Spleen (tissue), 11 donors: ENCODE results near the gene TRIM47. TPM values are rescaled to one million over a fixed set of nuclear protein-coding genes. Genes with fewer than 3 reads are reported as not detected.

Experiments used
- DNase-seq: peaks from one replicate; pipeline ENCODE4 v3.0.0-alpha.2; 2020
- H3K27ac ChIP-seq, 8 donors: fragments of 200-600 bp; sonication (generic) in 7 of 8; 1 replicate in 4 of 8; 2 replicates in 4 of 8; pipeline versions ENCODE4 v1.5.0 to v1.8.0; 2016 to 2021; ENCODE audit warnings: inconsistent platforms in 4 of 8, mild to moderate bottlenecking in 4 of 8, moderate library complexity in 1 of 8
- H3K27me3 ChIP-seq, 7 donors: fragments of 200-600 bp; sonication (generic) in 6 of 7; replicated peaks in 1 of 7; 1 replicate in 4 of 7; 2 replicates in 3 of 7; pipeline versions ENCODE4 v1.5.0 to v1.8.0; 2016 to 2021; ENCODE audit warnings: inconsistent platforms in 3 of 7, mild to moderate bottlenecking in 1 of 7
- H3K36me3 ChIP-seq, 6 donors: fragments of 200-600 bp; sonication (generic) in 5 of 6; 1 replicate in 4 of 6; 2 replicates in 2 of 6; pipeline versions ENCODE4 v1.5.0 to v1.8.0; 2016 to 2021; ENCODE audit warnings: inconsistent platforms in 2 of 6
- H3K4me1 ChIP-seq, 6 donors: fragments of 200-600 bp; sonication (generic) in 5 of 6; 1 replicate in 3 of 6; 2 replicates in 3 of 6; pipeline versions ENCODE4 v1.5.0 to v1.8.0; 2016 to 2021; ENCODE audit warnings: inconsistent platforms in 3 of 6
- H3K4me3 ChIP-seq, 8 donors: fragments of 200-600 bp; sonication (generic) in 7 of 8; 1 replicate in 4 of 8; 2 replicates in 4 of 8; pipeline versions ENCODE4 v1.5.0 to v1.8.0; 2016 to 2021; ENCODE audit warnings: inconsistent platforms in 4 of 8, mild to moderate bottlenecking in 4 of 8, moderate library complexity in 2 of 8
- H3K9me3 ChIP-seq, 8 donors: fragments of 200-600 bp; sonication (generic) in 7 of 8; 1 replicate in 4 of 8; 2 replicates in 4 of 8; pipeline versions ENCODE4 v1.5.0 to v1.8.0; 2016 to 2021; ENCODE audit warnings: inconsistent platforms in 4 of 8
- POLR2A ChIP-seq, 3 donors: fragments of 450-650 bp; IDR thresholded peaks; one replicate each; pipeline ENCODE4 v1.5.1; 2017; ENCODE audit warnings: antibody characterized with exemption in 3 of 3, mild to moderate bottlenecking in 1 of 3
- POLR2AphosphoS5 ChIP-seq, 3 donors: sonication (generic); formaldehyde crosslinking; IDR thresholded peaks; one replicate each; pipeline ENCODE4 v1.5.1; 2017; ENCODE audit warnings: antibody characterized with exemption in 3 of 3
- WGBS, 5 donors: extraction: QIAGEN DNeasy Blood & Tissue Kit in 3 of 5; methylation state at CpG; one replicate each; pipeline versions ENCODE4 v1.1.5 to v1.1.7; 2013 to 2018; 5-methylcytosine and 5-hydroxymethylcytosine counted together
- intact Hi-C: fragments of 100-400 bp; cut with DNase I; formaldehyde crosslinking; loops from one replicate; pipeline ENCODE4 v1.15.0; 2023; ENCODE audit warnings: low total_unique reads
- polyA plus RNA-seq, 3 donors: library from polyadenylated mRNA; stranded (reverse); fragments of 200-250 nt; gene quantifications; one replicate each; pipeline ENCODE4 v1.2.1, GENCODE V29; 2013
- total RNA-seq, 7 donors: library from RNA; depleted of rRNA in 3 of 7; stranded (reverse); fragments of >200 nt in 3 of 7; fragmentation: NEBNext Ultra II Directional in 4 of 7; extraction: Animal tissue kit (Norgen Biotek cat#: 25700) in 4 of 7; gene quantifications; one replicate each; pipeline versions ENCODE4 v1.1.0 to v1.2.1, GENCODE V29; 2016 to 2021
- TF ChIP-seq, protein P1 (sequence below), 11 experiments: fragments of 200-600 bp in 7 of 11; fragments of 450-650 bp in 4 of 11; sonication (generic) in 4 of 11; IDR thresholded peaks in 8 of 11; conservative IDR thresholded peaks in 3 of 11; 1 replicate in 7 of 11; 2 replicates in 4 of 11; pipeline versions ENCODE4 v1.4.0 to v1.8.0; 2016 to 2021; ENCODE audit warnings: antibody characterized with exemption in 11 of 11, inconsistent platforms in 4 of 11, mild to moderate bottlenecking in 1 of 11
- donor health status: healthy with polysubstance abuse.
- donor health status: DM: no; HTN: no; CAD: no; lungs with moderate emphysema.
- donor health status: DM: no; HTN: no; CAD: no.
- donor health status: Bipolar disorder and iron deficiency.
- donor health status: healthy.
- donor health status: DM: no; HTN: no; CAD: no.
- donor health status: DM: yes; HTN: yes; CAD: no.

TRIM47 gene
- total and polyA plus RNA-seq, 10 donors: 28.1 to 73.8 (median 38.3) TPM

DNA sequence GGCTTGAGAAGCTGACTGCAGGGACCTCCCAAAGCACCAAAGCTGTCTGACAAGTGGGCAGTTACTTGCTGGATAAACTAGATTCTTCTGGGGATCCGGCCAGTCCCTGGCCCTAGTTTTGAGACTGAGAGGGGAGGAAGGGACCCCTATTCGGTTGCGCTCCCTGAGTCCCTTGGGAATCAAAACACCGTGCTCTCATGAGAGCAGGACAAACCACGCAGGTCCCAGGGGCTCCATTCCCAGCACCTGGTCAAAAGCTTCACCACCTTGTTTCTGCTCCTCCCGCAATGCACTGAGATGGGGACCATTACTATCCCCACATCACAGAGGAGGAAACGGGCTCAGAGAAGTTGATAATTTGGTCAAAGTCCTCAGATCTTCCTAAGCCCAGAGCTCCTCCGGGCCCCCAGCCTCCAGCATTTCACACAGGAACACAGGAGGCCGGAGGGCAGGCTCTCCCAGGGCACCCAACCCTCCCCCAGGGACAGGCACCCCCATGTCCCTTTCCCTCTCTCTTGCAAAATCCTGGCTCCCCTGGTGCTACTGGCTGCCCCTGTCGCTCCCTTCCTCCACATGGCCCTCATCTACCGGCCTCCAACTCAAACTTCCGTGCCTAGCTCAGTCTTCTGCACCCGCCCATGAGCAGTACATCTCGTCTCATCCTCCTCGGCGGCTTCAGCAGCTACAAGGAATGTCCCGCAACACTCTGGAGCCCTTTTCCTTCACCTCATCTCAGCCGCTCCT is 15.1 kb upstream of the TRIM47 start:
- DNase-seq: no peak
- no peaks in the 10 kb centered on the region for H3K9me3 ChIP-seq
- H3K36me3 ChIP-seq: peaks cover 0 to 56% (median 36%) of the 10 kb centered on the region in 6 donors
- 89 to 92% (median 92%) methylated on average over 15 to 18 of the region's 18 CpGs for WGBS, 5 donors
- intact Hi-C loops: no loop called here
- TF ChIP-seq POLR2AphosphoS5 (IDR thresholded peaks at IDR 0.05) (no peak), POLR2A (IDR thresholded peaks at IDR 0.05) (no peak)
- TF ChIP-seq, protein P1, sequence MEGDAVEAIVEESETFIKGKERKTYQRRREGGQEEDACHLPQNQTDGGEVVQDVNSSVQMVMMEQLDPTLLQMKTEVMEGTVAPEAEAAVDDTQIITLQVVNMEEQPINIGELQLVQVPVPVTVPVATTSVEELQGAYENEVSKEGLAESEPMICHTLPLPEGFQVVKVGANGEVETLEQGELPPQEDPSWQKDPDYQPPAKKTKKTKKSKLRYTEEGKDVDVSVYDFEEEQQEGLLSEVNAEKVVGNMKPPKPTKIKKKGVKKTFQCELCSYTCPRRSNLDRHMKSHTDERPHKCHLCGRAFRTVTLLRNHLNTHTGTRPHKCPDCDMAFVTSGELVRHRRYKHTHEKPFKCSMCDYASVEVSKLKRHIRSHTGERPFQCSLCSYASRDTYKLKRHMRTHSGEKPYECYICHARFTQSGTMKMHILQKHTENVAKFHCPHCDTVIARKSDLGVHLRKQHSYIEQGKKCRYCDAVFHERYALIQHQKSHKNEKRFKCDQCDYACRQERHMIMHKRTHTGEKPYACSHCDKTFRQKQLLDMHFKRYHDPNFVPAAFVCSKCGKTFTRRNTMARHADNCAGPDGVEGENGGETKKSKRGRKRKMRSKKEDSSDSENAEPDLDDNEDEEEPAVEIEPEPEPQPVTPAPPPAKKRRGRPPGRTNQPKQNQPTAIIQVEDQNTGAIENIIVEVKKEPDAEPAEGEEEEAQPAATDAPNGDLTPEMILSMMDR (IDR thresholded peaks at IDR 0.05 in 8 of 11, conservative IDR thresholded peaks at IDR 0.05 in 3 of 11): no peak
- H3K27ac ChIP-seq: no peak overlapping the region
- H3K27me3 ChIP-seq: no peaks in the 10 kb centered on the region
- H3K4me3 ChIP-seq: no peak overlapping the region
- peaks cover 14 to 57% (median 35%) of the 10 kb centered on the region in 6 donors for H3K4me1 ChIP-seq

DNA sequence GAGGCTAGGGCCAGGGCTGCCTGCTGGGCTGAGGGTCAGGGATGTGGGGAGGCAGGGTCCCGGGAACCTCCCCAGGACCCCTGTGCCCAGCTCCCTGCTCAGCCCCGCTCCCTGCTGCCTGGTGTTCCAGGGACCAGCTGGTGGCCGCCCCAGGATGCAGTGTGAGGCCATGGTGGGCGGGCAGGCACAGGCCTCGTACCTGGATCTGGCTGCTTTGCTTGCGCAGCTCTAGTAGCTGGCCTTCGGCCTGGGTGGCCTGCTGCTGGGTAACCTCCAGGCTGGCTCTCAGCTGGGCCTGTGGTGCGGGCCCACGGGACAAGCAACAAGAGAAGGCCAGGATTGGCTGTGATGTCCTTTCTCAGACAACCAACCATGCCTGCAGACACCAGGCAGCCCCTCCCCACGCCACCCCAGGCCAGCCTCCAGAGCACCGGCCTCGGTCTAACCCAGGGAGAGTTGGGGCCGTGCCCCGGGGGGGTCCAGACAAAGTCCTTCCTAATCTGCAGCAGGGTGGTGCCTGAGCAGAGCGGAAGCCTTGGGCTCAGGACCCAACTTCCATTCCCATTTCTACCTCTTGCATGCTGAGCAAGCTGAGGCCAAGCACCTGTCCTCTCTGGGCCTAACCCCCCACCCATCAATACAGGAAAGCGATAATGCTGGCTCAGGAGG is 14.3 kb upstream of the TRIM47 start:
- Histone ChIP-seq H3K4me1 (peaks cover 14 to 53% (median 33%) of the 10 kb centered on the region in 6 donors), H3K9me3 (no peaks in the 10 kb centered on the region), H3K27ac (no peak overlapping the region), H3K36me3 (peaks cover 0 to 50% (median 29%) of the 10 kb centered on the region in 6 donors), H3K4me3 (no peak overlapping the region), H3K27me3 (no peaks in the 10 kb centered on the region)
- DNase-seq: peak; percentile 71
- 91 to 100% (median 96%) methylated on average over 8 to 16 of the region's 16 CpGs for WGBS, 5 donors
- intact Hi-C loops: no loop called here
- TF ChIP-seq POLR2A (IDR thresholded peaks at IDR 0.05) (no peak), POLR2AphosphoS5 (IDR thresholded peaks at IDR 0.05) (peak in 1 of 3 donors; percentile 8)
- TF ChIP-seq, protein P1 (IDR thresholded peaks at IDR 0.05 in 8 of 11, conservative IDR thresholded peaks at IDR 0.05 in 3 of 11): no peak

DNA sequence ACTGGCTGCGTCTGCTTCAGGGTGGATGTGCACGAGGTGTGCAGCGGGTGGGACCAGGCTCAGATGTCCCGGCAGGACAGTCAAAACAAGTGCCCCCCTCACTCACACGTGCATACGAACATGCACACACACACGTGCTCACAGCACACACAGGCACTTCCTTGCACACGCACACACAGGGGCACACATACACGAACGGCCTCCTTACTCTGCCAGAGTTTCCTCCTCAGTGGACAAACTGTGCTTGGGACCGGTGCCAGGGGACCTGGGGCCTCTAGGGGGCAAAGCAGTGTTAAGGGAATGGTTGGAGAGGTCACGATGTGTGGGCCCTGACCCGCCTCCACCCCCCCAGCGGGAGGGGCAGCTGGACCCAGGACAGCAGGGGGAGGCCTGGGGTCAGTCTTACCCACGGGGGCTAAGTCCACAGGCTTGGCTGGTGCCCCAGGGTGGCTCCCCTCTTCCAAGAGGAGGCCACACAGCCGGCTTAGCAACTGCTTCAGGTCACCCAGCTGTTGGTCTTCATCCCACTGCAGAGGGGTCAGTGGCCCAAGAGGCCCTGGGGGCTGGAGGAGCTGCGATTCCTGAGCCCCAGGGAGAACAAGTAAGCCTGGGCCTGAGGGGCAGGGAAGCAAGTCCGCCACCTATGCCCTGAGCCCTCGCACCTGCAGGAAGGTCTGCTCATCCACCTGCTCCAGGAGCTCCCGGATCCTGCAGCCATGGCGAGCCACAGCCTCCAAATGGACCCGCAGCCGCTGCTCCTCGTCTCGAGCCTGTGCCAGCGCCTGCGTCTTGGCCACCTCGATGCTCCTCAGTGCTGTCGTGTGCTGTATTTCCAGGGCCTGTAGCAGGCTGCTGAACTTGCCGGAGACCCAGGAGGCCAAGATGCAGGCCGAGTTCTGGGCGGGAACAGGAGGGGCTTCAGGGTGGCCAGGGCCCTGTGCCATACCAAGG is 13.5 kb upstream of the TRIM47 start:
- DNase-seq: peak; percentile 71
- intact Hi-C loops: no loop called here

More for the DNA sequence above, 13.5 kb upstream of the TRIM47 start:
- WGBS, 5 donors: 86 to 90% (median 89%) methylated on average over 18 to 32 of the region's 32 CpGs
- Histone ChIP-seq H3K4me1 (peaks cover 14 to 45% (median 27%) of the 10 kb centered on the region in 6 donors), H3K27ac (no peak overlapping the region), H3K4me3 (no peak overlapping the region), H3K36me3 (peaks cover 0 to 48% (median 29%) of the 10 kb centered on the region in 6 donors), H3K9me3 (no peaks in the 10 kb centered on the region), H3K27me3 (no peaks in the 10 kb centered on the region)
- TF ChIP-seq POLR2AphosphoS5 (IDR thresholded peaks at IDR 0.05): peak in 1 of 3 donors; percentile 47
- TF ChIP-seq, protein P1 (IDR thresholded peaks at IDR 0.05 in 8 of 11, conservative IDR thresholded peaks at IDR 0.05 in 3 of 11): no peak
